ENCODE measurements around the gene IL22RA1.

- TF ChIP-seq CTCF (IDR thresholded peaks at IDR 0.05) (no peak), EP300 (IDR thresholded peaks at IDR 0.05) (no peak), POLR2A (IDR thresholded peaks at IDR 0.05) (no peak)
Measured at GRCh38 chr1:24123611-24124010, 19.3 kb downstream of the IL22RA1 start.
